Measurements from ENCODE around the gene MBD2.
"Not testable (repeated sequence)": the region's sequence is repeated elsewhere in the genome, so short reads cannot be mapped to it uniquely, and the experiment has no call there.

MBD2 gene

GRCh38 chr18:54147439-54147838, 77.0 kb downstream of the MBD2 start:
- no peak for DNase-seq

- no peak for DNase-seq
These were observed 83.3 kb downstream of the MBD2 start for GRCh38 chr18:54141041-54141608.

- no peak for DNase-seq
These were observed 83.8 kb downstream of the MBD2 start for GRCh38 chr18:54140641-54141040.

GRCh38 chr18:54135216-54135615, 89.3 kb downstream of the MBD2 start:
- no peak for DNase-seq

GRCh38 chr18:54134053-54134452, 90.4 kb downstream of the MBD2 start:
- DNase-seq = no peak

- DNase-seq = no peak
These were observed 93.8 kb downstream of the MBD2 start for GRCh38 chr18:54130631-54131030.

GRCh38 chr18:54130177-54130576, 94.3 kb downstream of the MBD2 start:
- no peak for DNase-seq

GRCh38 chr18:54129448-54130067, 94.9 kb downstream of the MBD2 start:
- DNase-seq = no peak

GRCh38 chr18:54127759-54128378, 96.6 kb downstream of the MBD2 start:
- peak; percentile 34 for DNase-seq

- DNase-seq = no peak
These were observed 99.0 kb downstream of the MBD2 start for GRCh38 chr18:54125429-54125828.

- DNase-seq = not testable (repeated sequence)
These were observed 100.6 kb downstream of the MBD2 start for GRCh38 chr18:54123720-54124440.

- DNase-seq = peak; percentile 76
These were observed 104.9 kb downstream of the MBD2 start for GRCh38 chr18:54119524-54120019.

GRCh38 chr18:54117853-54118773, 106.4 kb downstream of the MBD2 start:
- DNase-seq = no peak

- DNase-seq = no peak
These were observed 107.8 kb downstream of the MBD2 start for GRCh38 chr18:54116541-54117257.

GRCh38 chr18:54112356-54112755, 112.1 kb downstream of the MBD2 start:
- DNase-seq = no peak

- no peak for DNase-seq
These were observed 115.3 kb downstream of the MBD2 start for GRCh38 chr18:54109131-54109683.

- DNase-seq = no peak
These were observed 122.3 kb downstream of the MBD2 start for GRCh38 chr18:54102123-54102522.

Data from NCI-H510A treated with DMSO at 0.1 percent for 48 hours (cell line).